Measurements from ENCODE around the gene FNIP1.
"Not testable (repeated sequence)": the region's sequence is repeated elsewhere in the genome, so short reads cannot be mapped to it uniquely, and the experiment has no call there.

The FNIP1 gene

DNA sequence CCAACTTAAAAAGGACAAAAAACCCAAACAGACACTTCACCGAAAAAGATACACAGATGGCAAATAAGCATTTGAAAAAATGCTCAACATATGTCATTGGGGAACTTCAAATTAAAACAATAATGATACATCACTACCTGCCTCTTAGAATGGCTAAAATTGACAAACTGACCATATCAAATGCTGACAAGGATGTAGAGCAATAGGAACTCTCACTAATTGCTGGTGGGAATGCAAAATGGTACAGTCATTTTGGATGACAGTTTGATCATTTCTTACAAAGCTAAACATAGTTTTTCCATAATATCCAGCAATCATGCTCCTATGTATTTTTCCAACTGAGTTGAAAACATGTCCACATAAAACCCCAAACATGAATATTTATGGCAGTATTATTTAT, 102.9 kb downstream of the FNIP1 start:
- in situ Hi-C loops (cut with MboI; ENCODE audit: low sequenced_read_pairs): no loop called here

- in situ Hi-C loops (cut with MboI; ENCODE audit: low sequenced_read_pairs): no loop called here
These were observed 111.2 kb downstream of the FNIP1 start for GRCh38 chr5:131685516-131686171.

GRCh38 chr5:131684595-131684994, 112.2 kb downstream of the FNIP1 start:
- in situ Hi-C loops (cut with MboI; ENCODE audit: low sequenced_read_pairs): no loop called here

- in situ Hi-C loops (cut with MboI; ENCODE audit: low sequenced_read_pairs): no loop called here
These were observed 112.8 kb downstream of the FNIP1 start for GRCh38 chr5:131684051-131684450.

DNA sequence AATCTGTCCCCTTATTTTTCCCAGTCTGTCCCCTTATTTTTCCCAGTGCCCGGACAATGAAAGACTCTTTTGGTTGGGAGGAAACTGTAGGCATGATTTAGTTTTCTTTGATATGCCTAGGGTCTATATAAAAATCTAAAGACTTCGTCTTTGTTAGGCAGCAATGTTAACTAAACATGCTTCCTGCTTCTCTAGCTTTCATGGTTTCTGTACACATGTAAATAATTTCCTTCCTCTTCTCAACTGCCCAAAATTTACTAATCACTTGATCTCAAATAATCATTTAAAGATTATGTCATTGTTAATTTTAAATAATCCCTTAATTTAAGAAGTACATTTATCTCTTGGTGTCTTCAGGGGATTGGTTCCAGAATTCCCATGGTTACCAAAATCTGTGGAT, 114.0 kb downstream of the FNIP1 start:
- in situ Hi-C loops (cut with MboI; ENCODE audit: low sequenced_read_pairs): no loop called here

- in situ Hi-C loops (cut with MboI; ENCODE audit: low sequenced_read_pairs): no loop called here
These were observed 114.6 kb downstream of the FNIP1 start for GRCh38 chr5:131682175-131682574.

DNA sequence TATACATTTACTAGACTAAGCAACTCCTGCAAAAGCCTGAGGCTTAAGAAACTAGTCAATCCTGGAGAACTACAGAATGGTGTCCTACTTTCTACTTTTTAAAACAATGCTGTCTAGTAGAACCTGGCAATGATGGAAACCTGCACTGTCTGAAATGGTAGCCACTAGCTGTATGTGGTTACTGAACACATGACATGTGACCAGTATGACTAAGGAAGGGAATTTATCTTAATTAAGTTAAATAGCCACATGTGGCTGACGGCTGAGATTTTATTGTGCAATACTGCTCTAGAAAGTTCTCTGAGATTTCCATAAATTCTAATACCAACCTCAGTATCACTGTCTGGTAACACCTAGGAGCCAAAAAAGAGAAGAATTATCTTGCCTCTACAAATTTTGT, 116.9 kb downstream of the FNIP1 start:
- in situ Hi-C loops (cut with MboI; ENCODE audit: low sequenced_read_pairs): no loop called here

GRCh38 chr5:131678273-131678672, 118.5 kb downstream of the FNIP1 start:
- in situ Hi-C loops (cut with MboI; ENCODE audit: low sequenced_read_pairs): not testable (repeated sequence)

- in situ Hi-C loops (cut with MboI; ENCODE audit: low sequenced_read_pairs): no loop called here
These were observed 119.7 kb downstream of the FNIP1 start for GRCh38 chr5:131677115-131677514.

DNA sequence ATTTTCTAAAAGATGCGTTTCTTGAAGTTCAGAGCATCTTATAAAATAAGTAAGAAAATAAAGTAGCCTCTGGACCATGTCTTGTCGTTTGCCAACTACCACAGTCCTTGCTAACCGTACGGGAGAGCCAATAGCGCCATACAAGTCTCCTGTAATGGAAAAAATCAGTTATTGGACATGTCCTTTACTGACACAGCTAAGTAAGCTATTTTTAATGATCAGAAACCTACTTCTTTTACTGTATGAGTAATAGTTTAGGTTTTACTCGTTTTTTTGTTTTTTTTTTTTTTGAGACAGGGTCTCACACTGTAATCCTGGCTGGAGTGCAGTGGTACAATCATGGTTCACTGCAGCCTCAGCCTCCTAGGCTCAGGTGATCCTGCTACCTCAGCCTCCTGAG, 124.0 kb downstream of the FNIP1 start:
- in situ Hi-C loops (cut with MboI; ENCODE audit: low sequenced_read_pairs): no loop called here

DNA sequence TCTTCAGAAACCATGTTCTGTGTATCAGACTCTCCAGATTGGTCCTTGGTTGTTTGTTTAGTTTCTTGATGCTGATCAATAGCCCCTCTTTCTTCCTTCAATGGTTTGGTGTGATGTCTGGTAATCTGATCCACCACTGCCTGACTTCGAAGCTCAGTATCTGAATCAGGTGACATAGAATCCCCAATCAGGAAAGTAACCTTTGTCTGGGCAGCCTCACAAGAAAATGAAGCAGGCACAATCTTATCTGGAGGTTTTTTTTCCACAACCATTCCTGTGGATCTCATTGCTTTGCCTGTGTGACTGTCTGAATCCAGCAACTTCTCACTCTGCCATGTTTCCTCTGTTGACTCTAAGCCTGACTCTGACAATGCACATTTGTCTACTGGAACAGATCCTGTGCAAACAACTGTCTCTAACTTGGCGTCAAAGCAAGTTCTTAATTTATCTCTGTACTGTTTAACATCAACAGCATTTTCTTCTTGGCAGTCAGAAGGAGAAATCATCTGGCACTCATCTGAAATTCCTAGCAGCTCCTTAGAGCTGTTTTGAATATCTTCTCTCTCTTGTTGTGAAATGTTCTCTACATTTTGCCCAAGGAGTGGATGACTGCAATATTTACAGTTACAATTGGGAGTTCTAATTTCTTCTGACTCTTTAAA, 124.7 kb downstream of the FNIP1 start:
- in situ Hi-C loops (cut with MboI; ENCODE audit: low sequenced_read_pairs): no loop called here

DNA sequence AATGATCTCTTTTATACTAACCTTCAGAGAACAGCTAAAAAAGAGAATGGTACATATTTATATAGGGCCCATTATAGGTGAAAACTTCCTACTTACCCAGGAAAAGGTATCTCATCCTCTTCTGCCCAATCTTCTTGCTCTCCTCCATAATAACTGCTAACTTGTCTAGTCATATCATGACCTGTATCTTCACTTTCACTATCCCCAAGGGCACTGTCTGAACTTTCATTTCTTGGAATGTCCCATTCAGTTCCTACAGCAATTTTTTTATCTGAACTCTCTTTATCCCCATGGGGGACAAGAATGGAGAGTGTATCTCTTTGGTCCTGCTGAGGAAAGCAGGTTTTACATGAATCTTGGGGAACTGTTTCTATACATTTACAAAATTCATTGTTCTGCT, 125.4 kb downstream of the FNIP1 start:
- in situ Hi-C loops (cut with MboI; ENCODE audit: low sequenced_read_pairs): no loop called here

DNA sequence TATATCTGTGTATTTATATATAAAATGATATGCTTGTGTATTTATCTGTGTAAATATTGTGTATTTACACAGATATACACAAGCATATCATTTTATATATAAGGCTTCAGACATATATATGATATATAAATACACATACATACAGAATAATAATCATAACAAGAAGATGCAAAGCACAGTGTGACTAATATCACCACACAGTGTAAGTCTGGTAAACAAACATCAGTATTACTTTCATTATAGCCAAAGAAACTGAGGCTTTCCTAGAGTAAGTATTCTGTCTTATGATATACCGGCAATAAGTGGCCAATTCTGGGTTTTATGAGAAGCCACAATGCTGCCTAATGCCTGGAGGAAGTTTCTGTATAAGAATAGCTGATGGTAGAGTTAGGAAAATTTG, 131.9 kb downstream of the FNIP1 start:
- in situ Hi-C loops (cut with MboI; ENCODE audit: low sequenced_read_pairs): no loop called here

DNA sequence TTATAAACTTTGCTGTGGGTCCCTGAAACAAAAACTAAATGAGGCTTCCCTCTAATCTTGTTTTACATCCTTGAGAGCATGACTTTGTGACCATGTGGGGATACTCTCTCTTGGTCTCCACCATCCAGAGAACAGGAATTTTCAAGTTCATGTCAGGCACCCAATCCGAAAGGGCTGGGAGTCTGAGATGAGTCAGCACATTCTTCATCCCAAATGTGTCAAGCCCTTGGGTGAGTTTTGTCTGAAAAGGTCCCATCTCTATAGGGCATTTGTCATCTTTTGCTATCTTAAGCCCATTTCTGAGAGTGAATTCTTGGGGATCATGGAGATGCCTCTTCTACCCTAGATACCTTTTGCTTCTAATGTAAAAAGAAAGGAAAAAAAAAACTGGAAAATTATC, 134.9 kb downstream of the FNIP1 start:
- in situ Hi-C loops (cut with MboI; ENCODE audit: low sequenced_read_pairs): no loop called here

DNA sequence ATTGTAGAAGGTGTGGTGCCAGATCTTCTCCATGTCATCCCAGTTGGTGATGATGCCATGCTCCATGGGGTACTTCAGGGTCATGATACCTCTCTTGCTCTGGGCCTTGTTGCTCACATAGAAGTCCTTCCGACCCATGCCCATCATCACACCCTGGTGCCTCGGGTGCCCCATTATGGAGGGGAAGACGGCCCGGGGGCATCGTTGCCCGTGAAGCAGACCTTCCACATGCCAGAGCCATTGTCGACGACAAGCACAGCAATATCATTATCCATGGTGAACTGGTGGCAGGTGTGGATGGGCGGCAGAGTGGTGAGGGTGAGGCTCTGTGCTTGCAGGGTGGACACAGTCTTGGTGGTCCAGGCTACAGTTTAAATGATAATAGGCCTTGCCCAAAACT, 137.0 kb downstream of the FNIP1 start:
- in situ Hi-C loops (cut with MboI; ENCODE audit: low sequenced_read_pairs): no loop called here

GRCh38 chr5:131659290-131659689, 137.5 kb downstream of the FNIP1 start:
- in situ Hi-C loops (cut with MboI; ENCODE audit: low sequenced_read_pairs): no loop called here

- in situ Hi-C loops (cut with MboI; ENCODE audit: low sequenced_read_pairs): no loop called here
These were observed 142.0 kb downstream of the FNIP1 start for GRCh38 chr5:131654776-131655175.

DNA sequence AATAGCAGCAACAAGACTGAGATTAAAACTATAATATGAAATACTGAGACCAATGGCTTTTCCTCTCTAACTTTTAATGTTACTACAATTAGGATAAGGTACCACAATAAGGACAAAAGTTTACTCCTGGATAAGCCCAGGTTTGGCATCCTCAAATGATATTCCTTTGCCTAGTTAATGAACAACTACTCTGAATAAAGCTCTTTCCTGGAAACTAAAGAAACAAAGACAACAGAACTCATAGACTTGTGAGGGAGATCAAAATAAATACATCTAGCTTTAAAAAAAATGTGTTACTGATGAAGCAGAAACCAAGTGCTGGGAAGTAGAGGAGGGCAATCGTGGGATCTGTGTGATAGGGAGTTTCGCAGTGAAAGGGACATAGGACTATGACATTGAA, 142.5 kb downstream of the FNIP1 start:
- in situ Hi-C loops (cut with MboI; ENCODE audit: low sequenced_read_pairs): no loop called here

- in situ Hi-C loops (cut with MboI; ENCODE audit: low sequenced_read_pairs): no loop called here
These were observed 147.7 kb downstream of the FNIP1 start for GRCh38 chr5:131649161-131649560.

GRCh38 chr5:131647048-131647769, 149.6 kb downstream of the FNIP1 start:
- in situ Hi-C loops (cut with MboI; ENCODE audit: low sequenced_read_pairs): no loop called here

GRCh38 chr5:131644822-131645221, 152.0 kb downstream of the FNIP1 start:
- in situ Hi-C loops (cut with MboI; ENCODE audit: low sequenced_read_pairs): no loop called here

GRCh38 chr5:131644370-131644769, 152.4 kb downstream of the FNIP1 start:
- in situ Hi-C loops (cut with MboI; ENCODE audit: low sequenced_read_pairs): no loop called here

All from HL-60/S4 treated with retinoic acid at 250 ng/mL for 4 days and 3 days (cell line).